Endodermal cell (in vitro differentiated cells): Measurements from ENCODE around the gene PCBP3. TPM values are rescaled to one million over a fixed set of nuclear protein-coding genes. Genes with fewer than 3 reads are reported as not detected.

ENCODE experiments used
- DNase-seq: peaks from one replicate; pipeline ENCODE4 v3.0.0-alpha.2; 2017
- H3K27ac ChIP-seq: 2 replicates; pipeline ENCODE4 v1.5.1; 2013; ENCODE audit warnings: mild to moderate bottlenecking, low read depth, low read length, moderate library complexity
- H3K27me3 ChIP-seq: 2 replicates; pipeline ENCODE4 v1.6.1; 2013; ENCODE audit warnings: mild to moderate bottlenecking, low read length, moderate library complexity; ENCODE audit not compliant: insufficient read depth, control insufficient read depth, poor library complexity, severe bottlenecking
- H3K36me3 ChIP-seq: 2 replicates; pipeline ENCODE4 v1.7.0; 2013; ENCODE audit warnings: mild to moderate bottlenecking, low read length, moderate library complexity; ENCODE audit not compliant: control insufficient read depth, insufficient read depth
- H3K4me1 ChIP-seq: one replicate; pipeline ENCODE4 v1.7.0; 2013; ENCODE audit warnings: low read length; ENCODE audit not compliant: control insufficient read depth, insufficient read depth
- H3K4me3 ChIP-seq: 2 replicates; pipeline ENCODE4 v1.5.1; 2013; ENCODE audit warnings: mild to moderate bottlenecking, low read length, moderate library complexity
- H3K9ac ChIP-seq: 2 replicates; pipeline ENCODE4 v1.6.1; 2013; ENCODE audit warnings: mild to moderate bottlenecking, low read length, moderate library complexity; ENCODE audit not compliant: poor library complexity, severe bottlenecking; ENCODE audit errors: extremely low read depth
- H3K9me3 ChIP-seq: 2 replicates; pipeline ENCODE4 v1.6.1; 2013; ENCODE audit warnings: mild to moderate bottlenecking, low read length, moderate library complexity; ENCODE audit not compliant: control insufficient read depth
- H3K27ac Mint-ChIP-seq: 2 replicates; pipeline ENCODE4 v1.8.0; 2020; ENCODE audit warnings: mixed read lengths
- H3K27me3 Mint-ChIP-seq: 2 replicates; pipeline ENCODE4 v1.8.0; 2021; ENCODE audit warnings: mild to moderate bottlenecking, mixed read lengths; ENCODE audit not compliant: insufficient read depth
- H3K36me3 Mint-ChIP-seq: 2 replicates; pipeline ENCODE4 v1.8.0; 2020; ENCODE audit warnings: low read depth, mixed read lengths
- H3K4me1 Mint-ChIP-seq: 2 replicates; pipeline ENCODE4 v1.8.0; 2020; ENCODE audit warnings: mixed read lengths
- H3K4me3 Mint-ChIP-seq: 2 replicates; pipeline ENCODE4 v1.8.0; 2020; ENCODE audit warnings: mild to moderate bottlenecking, moderate library complexity, mixed read lengths
- H3K9me3 Mint-ChIP-seq: 2 replicates; pipeline ENCODE4 v1.8.0; 2020; ENCODE audit warnings: mild to moderate bottlenecking, mixed read lengths
- WGBS, 2 experiments: methylation state at CpG; one replicate each; pipeline versions ENCODE4 v1.1.5 to v1.1.7; 2013; ENCODE audit warnings: missing lambda C conversion rate in 2 of 2, mixed read lengths in 1 of 2; ENCODE audit not compliant: insufficient coverage in 1 of 2, insufficient read length in 1 of 2; 5-methylcytosine and 5-hydroxymethylcytosine counted together
- total RNA-seq, 2 donors: library from RNA; stranded (reverse); fragmentation: NEBNext Ultra II Directional in 1 of 2; extraction: Animal tissue kit (Norgen Biotek cat#: 25700) in 1 of 2; gene quantifications; 2 replicates in 1 of 2; 3 replicates in 1 of 2; pipeline ENCODE4 v1.2.1, GENCODE V29; 2021
- TF ChIP-seq, protein P1 (sequence below): fragments of 200-600 bp; sonication (generic); conservative IDR thresholded peaks from 2 replicates; pipeline ENCODE4 v1.5.0; 2021; ENCODE audit warnings: antibody characterized with exemption, mild to moderate bottlenecking

Gene PCBP3
- total RNA-seq, 2 donors from 2014 or later, result 2.1 to 10.6 TPM

GRCh38 chr21:45877171-45877438 is 233.6 kb downstream of the PCBP3 start:
- DNase-seq, result no peak
- H3K4me1 Mint-ChIP-seq, result no peaks in the 10 kb centered on the region
- Histone ChIP-seq H3K27ac (no peak overlapping the region), H3K4me3 (no peak overlapping the region), H3K27me3 (no peaks in the 10 kb centered on the region), H3K9me3 (no peaks in the 10 kb centered on the region), H3K36me3 (no peaks in the 10 kb centered on the region), H3K9ac (no peak overlapping the region), H3K4me1 (no peaks in the 10 kb centered on the region)
- no peaks in the 10 kb centered on the region for H3K9me3 Mint-ChIP-seq
- no peaks in the 10 kb centered on the region for H3K27me3 Mint-ChIP-seq
- no peak overlapping the region for H3K27ac Mint-ChIP-seq
- TF ChIP-seq, protein P1, sequence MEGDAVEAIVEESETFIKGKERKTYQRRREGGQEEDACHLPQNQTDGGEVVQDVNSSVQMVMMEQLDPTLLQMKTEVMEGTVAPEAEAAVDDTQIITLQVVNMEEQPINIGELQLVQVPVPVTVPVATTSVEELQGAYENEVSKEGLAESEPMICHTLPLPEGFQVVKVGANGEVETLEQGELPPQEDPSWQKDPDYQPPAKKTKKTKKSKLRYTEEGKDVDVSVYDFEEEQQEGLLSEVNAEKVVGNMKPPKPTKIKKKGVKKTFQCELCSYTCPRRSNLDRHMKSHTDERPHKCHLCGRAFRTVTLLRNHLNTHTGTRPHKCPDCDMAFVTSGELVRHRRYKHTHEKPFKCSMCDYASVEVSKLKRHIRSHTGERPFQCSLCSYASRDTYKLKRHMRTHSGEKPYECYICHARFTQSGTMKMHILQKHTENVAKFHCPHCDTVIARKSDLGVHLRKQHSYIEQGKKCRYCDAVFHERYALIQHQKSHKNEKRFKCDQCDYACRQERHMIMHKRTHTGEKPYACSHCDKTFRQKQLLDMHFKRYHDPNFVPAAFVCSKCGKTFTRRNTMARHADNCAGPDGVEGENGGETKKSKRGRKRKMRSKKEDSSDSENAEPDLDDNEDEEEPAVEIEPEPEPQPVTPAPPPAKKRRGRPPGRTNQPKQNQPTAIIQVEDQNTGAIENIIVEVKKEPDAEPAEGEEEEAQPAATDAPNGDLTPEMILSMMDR, result no peak
- WGBS, 2 experiments, result 76 to 93% methylated on average over 5 of the region's 6 CpGs
- H3K4me3 Mint-ChIP-seq, result no peak overlapping the region
- H3K36me3 Mint-ChIP-seq, result no peaks in the 10 kb centered on the region

DNA sequence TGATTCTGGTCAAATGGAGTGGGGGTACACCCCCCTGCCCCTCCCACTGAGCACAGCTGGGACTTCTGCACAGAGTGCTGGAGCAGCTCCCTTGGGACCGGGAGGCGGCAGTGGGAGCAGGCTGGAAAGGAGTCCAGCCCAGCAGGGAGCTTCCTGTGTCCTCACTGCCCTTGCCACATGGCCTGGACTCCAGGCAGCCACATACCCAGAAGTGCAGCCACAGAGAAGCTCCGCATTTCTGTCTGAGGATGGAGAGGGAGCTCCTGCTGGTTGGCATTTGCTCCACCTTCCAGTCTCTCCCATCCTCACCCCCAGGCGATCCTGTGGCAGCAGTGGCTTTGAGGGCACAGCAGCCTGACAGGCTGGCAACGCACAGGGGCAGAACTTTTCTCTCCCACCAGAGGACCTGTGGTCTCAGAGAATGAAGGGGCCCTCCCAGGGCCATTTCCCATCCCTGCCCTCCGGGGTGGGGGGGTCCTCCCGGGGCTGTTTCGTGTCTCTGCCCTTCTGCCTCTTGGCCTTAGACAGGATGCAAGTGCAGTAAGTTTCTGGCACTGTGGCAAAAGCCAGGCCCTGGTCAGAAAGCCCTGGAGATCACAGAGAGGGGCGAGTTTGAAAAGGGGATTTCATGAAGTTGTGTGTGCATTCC is 234.4 kb downstream of the PCBP3 start:
- Histone ChIP-seq H3K4me3 (no peak overlapping the region), H3K27ac (no peak overlapping the region), H3K9ac (no peak overlapping the region), H3K36me3 (no peaks in the 10 kb centered on the region), H3K4me1 (no peaks in the 10 kb centered on the region), H3K27me3 (no peaks in the 10 kb centered on the region), H3K9me3 (no peaks in the 10 kb centered on the region)
- no peak for DNase-seq
- Mint-ChIP-seq H3K27ac (no peak overlapping the region), H3K36me3 (no peaks in the 10 kb centered on the region), H3K4me3 (no peak overlapping the region), H3K9me3 (no peaks in the 10 kb centered on the region), H3K27me3 (no peaks in the 10 kb centered on the region), H3K4me1 (no peaks in the 10 kb centered on the region)
- TF ChIP-seq, protein P1, result no peak
- WGBS, 2 experiments, result 89 to 90% methylated on average over 7 to 9 of the region's 9 CpGs

DNA sequence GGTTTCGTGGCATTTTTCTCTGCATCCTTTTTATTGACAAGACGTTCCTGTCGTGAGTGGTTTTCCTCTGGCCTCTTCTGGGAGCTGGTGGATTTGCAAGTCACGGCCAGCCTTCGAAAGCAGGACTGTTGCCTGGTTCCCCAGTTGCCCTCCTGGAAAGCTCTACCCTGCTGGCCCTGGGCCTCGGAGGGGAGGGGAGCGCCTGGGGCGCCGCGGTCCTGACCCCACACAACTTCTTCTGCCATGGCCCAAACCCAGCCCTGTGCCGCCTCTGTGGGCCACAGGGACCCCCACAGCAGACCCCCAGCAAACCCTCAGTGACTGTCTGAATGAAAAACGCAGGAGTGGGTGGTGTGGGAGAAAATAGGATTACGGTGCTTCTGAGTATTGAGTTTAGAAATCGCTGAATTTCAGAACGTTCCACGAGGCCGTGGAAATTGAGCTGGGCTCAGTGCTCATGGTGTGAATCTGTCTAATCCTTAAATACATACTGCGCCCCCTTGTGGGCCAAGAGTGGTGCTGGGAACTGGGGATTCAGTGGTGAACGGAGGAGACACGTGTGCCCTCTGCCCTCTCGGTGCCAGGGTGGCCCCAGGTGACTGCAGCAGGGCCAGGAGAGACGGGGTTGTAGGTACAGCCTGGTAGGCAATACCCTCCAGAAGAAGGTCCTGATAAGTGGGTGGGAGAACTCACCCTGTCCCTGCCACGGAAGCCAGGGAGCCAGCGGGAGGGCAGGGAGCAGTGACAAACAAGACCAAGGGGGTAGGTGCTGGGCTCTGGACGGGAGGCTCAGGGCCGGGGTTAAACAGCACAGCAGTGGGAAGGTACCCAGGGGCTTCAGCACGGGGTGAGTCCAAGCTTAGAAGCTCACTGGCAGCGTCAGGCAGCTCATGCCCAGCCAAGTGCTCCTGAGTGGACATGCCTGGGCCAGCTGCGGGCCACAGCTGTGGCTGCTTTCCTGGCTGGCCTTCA is 236.9 kb downstream of the PCBP3 start:
- no peak overlapping the region for H3K4me3 ChIP-seq
- TF ChIP-seq, protein P1, result peak; percentile 93
- H3K27ac ChIP-seq, result no peak overlapping the region
- H3K27me3 ChIP-seq, result no peaks in the 10 kb centered on the region
- no peaks in the 10 kb centered on the region for H3K9me3 ChIP-seq
- H3K4me1 ChIP-seq, result no peaks in the 10 kb centered on the region
- no peaks in the 10 kb centered on the region for H3K4me1 Mint-ChIP-seq
- H3K36me3 ChIP-seq, result no peaks in the 10 kb centered on the region
- no peaks in the 10 kb centered on the region for H3K27me3 Mint-ChIP-seq
- WGBS, 2 experiments, result 67 to 68% methylated on average over 22 to 29 of the region's 29 CpGs
- no peaks in the 10 kb centered on the region for H3K36me3 Mint-ChIP-seq
- DNase-seq, result peak; percentile 93
- H3K9me3 Mint-ChIP-seq, result no peaks in the 10 kb centered on the region
- no peak overlapping the region for H3K9ac ChIP-seq
- H3K4me3 Mint-ChIP-seq, result no peak overlapping the region
- H3K27ac Mint-ChIP-seq, result peak overlapping the region; percentile 78
